Panc1 (cell line): ENCODE measurements around the gene NEU2. TPM values are rescaled to one million over a fixed set of nuclear protein-coding genes. Genes with fewer than 3 reads are reported as not detected.
A peak's percentile ranks its signal among the peaks of the same experiment; 100 is the strongest.

Experiments
- ATAC-seq: fragments of 200-7000 bp; cut with Tn5 transposase; 2 replicates; pipeline ENCODE4 v1.9.1; 2020; ENCODE audit warnings: mild to moderate bottlenecking, moderate library complexity
- BruUV-seq: library from RNA; stranded (reverse); fragments of 400-500 nt; replicated peaks from 2 replicates; lab custom pipeline; 2021; lab: Mats Ljungman, UMichigan
- CTCF ChIA-PET: fragments of 300-600 bp; sonication (Branson Sonifier 250); formaldehyde crosslinking; loops from one replicate; lab custom pipeline; 2022; ENCODE audit warnings: antibody characterized with exemption; lab: Charles Lee
- POLR2A ChIA-PET: fragments of 300-600 bp; sonication (Branson Sonifier 250); formaldehyde crosslinking; loops from one replicate; lab custom pipeline; 2022; ENCODE audit warnings: antibody characterized with exemption; lab: Charles Lee
- DNase-seq: peaks from one replicate; pipeline ENCODE4 v3.0.0-alpha.2; 2010; ENCODE audit warnings: low read depth, low spot score
- H3K27ac ChIP-seq: 2 replicates; pipeline ENCODE4 v1.5.1; 2011; ENCODE audit warnings: mild to moderate bottlenecking, low read length, inconsistent platforms
- H3K27me3 ChIP-seq: fragments of 200-500 bp; sonication (Bioruptor generic); 2 replicates; pipeline ENCODE4 v1.6.0; 2014; ENCODE audit warnings: low read length, inconsistent platforms; ENCODE audit not compliant: control insufficient read depth, insufficient read depth
- H3K36me3 ChIP-seq: fragments of 200-500 bp; sonication (Bioruptor generic); 2 replicates; pipeline ENCODE4 v1.5.1; 2014; ENCODE audit warnings: inconsistent platforms, mild to moderate bottlenecking, low read length, moderate library complexity; ENCODE audit not compliant: control insufficient read depth, insufficient read depth
- H3K4me1 ChIP-seq: 2 replicates; pipeline ENCODE4 v1.5.1; 2011; ENCODE audit warnings: inconsistent platforms, mild to moderate bottlenecking, low read length, moderate library complexity; ENCODE audit not compliant: control insufficient read depth, insufficient read depth
- H3K4me3 ChIP-seq, 2 experiments: 2 replicates each; pipeline ENCODE4 v1.5.1; 2011 to 2012; ENCODE audit warnings: low read depth in 2 of 2, low read length in 2 of 2, mild to moderate bottlenecking in 2 of 2, inconsistent platforms in 1 of 2, moderate library complexity in 1 of 2
- H3K9me3 ChIP-seq: fragments of 200-500 bp; sonication (Bioruptor generic); 2 replicates; pipeline ENCODE4 v1.5.1; 2014; ENCODE audit warnings: low read depth, mild to moderate bottlenecking, inconsistent platforms, low read length, moderate library complexity; ENCODE audit not compliant: control insufficient read depth, insufficient read depth
- CTCF ChIP-seq: fragments of 450-650 bp; IDR thresholded peaks from 2 replicates; pipeline ENCODE4 v1.5.1; 2017; ENCODE audit warnings: mild to moderate bottlenecking
- POLR2AphosphoS5 ChIP-seq: IDR thresholded peaks from 2 replicates; pipeline ENCODE4 v1.6.1; 2012; ENCODE audit warnings: mild to moderate bottlenecking, low read depth, low read length, moderate library complexity
- REST ChIP-seq, 2 experiments: IDR thresholded peaks; 2 replicates each; pipeline ENCODE4 v1.6.1; 2011 to 2012; ENCODE audit warnings: low read depth in 2 of 2, control low read depth in 1 of 2, low read length in 1 of 2, mild to moderate bottlenecking in 1 of 2, moderate library complexity in 1 of 2; ENCODE audit not compliant: insufficient read depth in 1 of 2
- SIN3A ChIP-seq: IDR thresholded peaks from 2 replicates; pipeline ENCODE4 v1.6.1; 2012; ENCODE audit warnings: low read depth, mild to moderate bottlenecking, low read length, moderate library complexity, borderline replicate concordance; ENCODE audit not compliant: insufficient read depth
- TCF7L2 ChIP-seq: IDR thresholded peaks from 2 replicates; pipeline ENCODE4 v1.6.1; 2011; ENCODE audit warnings: mild to moderate bottlenecking, low read depth, low read length, inconsistent platforms
- in situ Hi-C: cut with HindIII; loops from 2 replicates; pipeline ENCODE4 v1.10.0; 2016; ENCODE audit warnings: low sequenced_read_pairs, low pct_unique_long_range_greater_than_20kb
- intact Hi-C: fragments of 100-400 bp; cut with micrococcal nuclease; formaldehyde crosslinking; loops from one replicate; pipeline ENCODE4 v1.10.0; 2022; ENCODE audit not compliant: unreplicated experiment
- total RNA-seq: library from RNA; stranded (reverse); gene quantifications from one replicate; pipeline ENCODE4 v1.2.1, GENCODE V29; 2021; ENCODE audit not compliant: unreplicated experiment

The NEU2 gene
- total RNA-seq, 1 experiment from 2014 or later, result not detected

- BruUV-seq, result no TSS peak
- no peaks in the 10 kb centered on the region for H3K27me3 ChIP-seq
- H3K4me3 ChIP-seq, result no peak overlapping the region
- CTCF ChIA-PET, result no interaction called here
- H3K4me1 ChIP-seq, result no peaks in the 10 kb centered on the region
- in situ Hi-C loops, result no loop called here
- no peak overlapping the region for H3K27ac ChIP-seq
- POLR2A ChIA-PET, result interaction anchor here (0.7 kb wide), 1 partner anchor 222 kb away, joined by 3 read pairs; no protein-coding TSS in a partner anchor
- no peak for DNase-seq
- ATAC-seq, result no peak
- no peaks in the 10 kb centered on the region for H3K36me3 ChIP-seq
- intact Hi-C loops, result no loop called here
- H3K9me3 ChIP-seq, result no peaks in the 10 kb centered on the region
- TF ChIP-seq POLR2AphosphoS5 (no peak), SIN3A (no peak), REST (IDR thresholded peaks at IDR 0.05; ENCODE audit: insufficient read depth in 1 of 2, low read depth in 2 of 2, low read length in 1 of 2) (no peak)
These were observed 47.0 kb downstream of the NEU2 start for GRCh38 chr2:233079473-233079877.

- H3K27me3 ChIP-seq, result no peaks in the 10 kb centered on the region
- H3K9me3 ChIP-seq, result no peaks in the 10 kb centered on the region
- H3K4me1 ChIP-seq, result no peaks in the 10 kb centered on the region
- no TSS peak for BruUV-seq
- POLR2A ChIA-PET, result interaction anchor here (0.7 kb wide), 1 partner anchor 222 kb away, joined by 3 read pairs; no protein-coding TSS in a partner anchor
- CTCF ChIA-PET, result no interaction called here
- DNase-seq, result no peak
- in situ Hi-C loops (loop anchor here (10.0 kb wide), 1 partner anchor 155 kb away; no protein-coding TSS in a partner anchor), intact Hi-C loops (no loop called here)
- 0 out of 2 replicates have a peak, but pooled peaks have one; percentile 25 for ATAC-seq
- no peak overlapping the region for H3K4me3 ChIP-seq
- no peaks in the 10 kb centered on the region for H3K36me3 ChIP-seq
- no peak for TF ChIP-seq TCF7L2
- no peak overlapping the region for H3K27ac ChIP-seq
These were observed 47.7 kb downstream of the NEU2 start for GRCh38 chr2:233079953-233080835.

GRCh38 chr2:233080836-233081229 is 48.4 kb downstream of the NEU2 start:
- in situ Hi-C loops, result loop anchor here (10.0 kb wide), 1 partner anchor 154 kb away; no protein-coding TSS in a partner anchor
- no TSS peak for BruUV-seq
- TF ChIP-seq POLR2AphosphoS5, result no peak
- TF ChIP-seq CTCF, result no peak
- TF ChIP-seq TCF7L2, result no peak
- TF ChIP-seq SIN3A, result no peak
- no peak for TF ChIP-seq REST (IDR thresholded peaks at IDR 0.05; ENCODE audit: insufficient read depth in 1 of 2, low read depth in 2 of 2, low read length in 1 of 2)
- H3K4me1 ChIP-seq, result no peaks in the 10 kb centered on the region
- ChIA-PET POLR2A (no interaction called here), CTCF (no interaction called here)
- no peak overlapping the region for H3K4me3 ChIP-seq
- no peaks in the 10 kb centered on the region for H3K36me3 ChIP-seq
- no peak overlapping the region for H3K27ac ChIP-seq
- H3K27me3 ChIP-seq, result no peaks in the 10 kb centered on the region
- no peak for DNase-seq
- no peaks in the 10 kb centered on the region for H3K9me3 ChIP-seq
- intact Hi-C loops, result no loop called here
- ATAC-seq, result 0 out of 2 replicates have a peak, but pooled peaks have one; percentile 22
